ENCODE results near the gene UGT2A3.

- no peak for TF ChIP-seq CTCF (IDR thresholded peaks at IDR 0.05 in 8 of 11, conservative IDR thresholded peaks at IDR 0.05 in 3 of 11)
- no peak for TF ChIP-seq POLR2AphosphoS5 (IDR thresholded peaks at IDR 0.05)
These were observed 2.5 kb upstream of the UGT2A3 start for GRCh38 chr4:68954126-68954525.
